Sigmoid colon (tissue), 7 donors: ENCODE measurements around the gene HAAO. TPM values are rescaled to one million over a fixed set of nuclear protein-coding genes. Genes with fewer than 3 reads are reported as not detected.

ENCODE experiments used
- DNase-seq: peaks from one replicate; pipeline ENCODE4 v3.0.0-alpha.2; 2019
- H3K27ac ChIP-seq, 4 donors: fragments of 200-600 bp; sonication (generic); one replicate each; pipeline ENCODE4 v1.5.1; 2016 to 2019; ENCODE audit warnings: mild to moderate bottlenecking in 1 of 4
- H3K27me3 ChIP-seq, 3 donors: fragments of 200-600 bp; sonication (generic); one replicate each; pipeline ENCODE4 v1.5.1; 2019; ENCODE audit warnings: mild to moderate bottlenecking in 1 of 3
- H3K36me3 ChIP-seq, 4 donors: fragments of 200-600 bp; sonication (generic); one replicate each; pipeline ENCODE4 v1.5.1; 2016 to 2019
- H3K4me1 ChIP-seq, 4 donors: fragments of 200-600 bp; sonication (generic); one replicate each; pipeline ENCODE4 v1.5.1; 2017 to 2019
- H3K4me3 ChIP-seq, 4 donors: fragments of 200-600 bp; sonication (generic); one replicate each; pipeline ENCODE4 v1.5.1; 2017 to 2019; ENCODE audit warnings: mild to moderate bottlenecking in 2 of 4, moderate library complexity in 1 of 4
- H3K9me3 ChIP-seq, 4 donors: fragments of 200-600 bp in 3 of 4; sonication (generic) in 3 of 4; one replicate each; pipeline versions ENCODE4 v1.5.1 to v1.6.1; 2013 to 2019
- EP300 ChIP-seq, 4 donors: sonication (generic); formaldehyde crosslinking; IDR thresholded peaks; one replicate each; pipeline ENCODE4 v1.6.1; 2017; ENCODE audit warnings: antibody characterized with exemption in 4 of 4
- POLR2A ChIP-seq, 2 donors: fragments of 450-650 bp; IDR thresholded peaks; one replicate each; pipeline ENCODE4 v1.6.1; 2016; ENCODE audit warnings: antibody characterized with exemption in 2 of 2, mild to moderate bottlenecking in 2 of 2, moderate library complexity in 2 of 2
- POLR2AphosphoS5 ChIP-seq, 4 donors: sonication (generic); formaldehyde crosslinking; IDR thresholded peaks; one replicate each; pipeline ENCODE4 v1.6.1; 2017; ENCODE audit warnings: antibody characterized with exemption in 4 of 4
- WGBS, 2 donors: extraction: QIAGEN DNeasy Blood & Tissue Kit; methylation state at CpG; one replicate each; pipeline ENCODE4 v1.1.7; 2013; 5-methylcytosine and 5-hydroxymethylcytosine counted together
- intact Hi-C: fragments of 100-400 bp; cut with DNase I; formaldehyde crosslinking; loops from one replicate; pipeline ENCODE4 v1.15.1; 2023
- polyA plus RNA-seq, 3 donors: library from polyadenylated mRNA; stranded (reverse); fragments of 200-250 nt; gene quantifications; one replicate each; pipeline ENCODE4 v1.2.3, GENCODE V29; 2013
- total RNA-seq, 4 donors: library from RNA; depleted of rRNA; stranded (reverse); fragments of >200 nt; gene quantifications; one replicate each; pipeline ENCODE4 v1.1.0, GENCODE V29; 2016
- TF ChIP-seq, protein P1 (sequence below), 4 experiments: fragments of 450-650 bp in 3 of 4; fragments of 200-600 bp in 1 of 4; IDR thresholded peaks; one replicate each; pipeline ENCODE4 v1.5.1; 2016 to 2019; ENCODE audit warnings: antibody characterized with exemption in 4 of 4, mild to moderate bottlenecking in 3 of 4, moderate library complexity in 2 of 4
- donor health status: healthy with polysubstance abuse.
- donor health status: Bipolar disorder and iron deficiency.
- donor health status: healthy.

The HAAO gene
- total and polyA plus RNA-seq, 7 donors = 2.5 to 37.9 (median 5.6) TPM

DNA sequence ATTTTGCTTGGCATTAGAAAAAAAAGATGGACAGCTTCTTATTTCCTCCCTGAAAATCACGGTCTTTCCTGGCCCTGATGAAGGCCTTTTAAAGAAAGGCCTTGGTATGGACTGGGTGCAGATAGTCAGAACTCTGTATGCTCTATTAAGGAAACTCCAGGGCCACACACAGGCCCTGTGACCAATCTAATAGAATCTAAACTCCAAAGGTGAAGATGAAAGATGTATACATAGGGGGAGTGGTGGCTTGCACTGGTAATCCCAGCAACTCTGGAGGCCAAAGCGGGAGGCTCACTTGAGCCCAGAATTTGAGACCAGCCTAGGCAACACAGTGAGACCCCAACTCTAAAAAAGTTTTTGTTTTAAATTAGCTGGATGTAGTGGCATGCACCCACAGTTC, 65.7 kb downstream of the HAAO start:
- no peak for DNase-seq
- no peak for TF ChIP-seq POLR2AphosphoS5 (IDR thresholded peaks at IDR 0.05)
- TF ChIP-seq EP300 (IDR thresholded peaks at IDR 0.05) = no peak
- TF ChIP-seq, protein P1, sequence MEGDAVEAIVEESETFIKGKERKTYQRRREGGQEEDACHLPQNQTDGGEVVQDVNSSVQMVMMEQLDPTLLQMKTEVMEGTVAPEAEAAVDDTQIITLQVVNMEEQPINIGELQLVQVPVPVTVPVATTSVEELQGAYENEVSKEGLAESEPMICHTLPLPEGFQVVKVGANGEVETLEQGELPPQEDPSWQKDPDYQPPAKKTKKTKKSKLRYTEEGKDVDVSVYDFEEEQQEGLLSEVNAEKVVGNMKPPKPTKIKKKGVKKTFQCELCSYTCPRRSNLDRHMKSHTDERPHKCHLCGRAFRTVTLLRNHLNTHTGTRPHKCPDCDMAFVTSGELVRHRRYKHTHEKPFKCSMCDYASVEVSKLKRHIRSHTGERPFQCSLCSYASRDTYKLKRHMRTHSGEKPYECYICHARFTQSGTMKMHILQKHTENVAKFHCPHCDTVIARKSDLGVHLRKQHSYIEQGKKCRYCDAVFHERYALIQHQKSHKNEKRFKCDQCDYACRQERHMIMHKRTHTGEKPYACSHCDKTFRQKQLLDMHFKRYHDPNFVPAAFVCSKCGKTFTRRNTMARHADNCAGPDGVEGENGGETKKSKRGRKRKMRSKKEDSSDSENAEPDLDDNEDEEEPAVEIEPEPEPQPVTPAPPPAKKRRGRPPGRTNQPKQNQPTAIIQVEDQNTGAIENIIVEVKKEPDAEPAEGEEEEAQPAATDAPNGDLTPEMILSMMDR (IDR thresholded peaks at IDR 0.05) = no peak
- TF ChIP-seq POLR2A (IDR thresholded peaks at IDR 0.05) = no peak
- Histone ChIP-seq H3K4me1 (peaks cover 0 to 18% (median 17%) of the 10 kb centered on the region in 4 donors), H3K27me3 (no peaks in the 10 kb centered on the region), H3K36me3 (peaks cover 0 to 10% (median 0%) of the 10 kb centered on the region in 4 donors), H3K27ac (no peak overlapping the region), H3K9me3 (no peaks in the 10 kb centered on the region), H3K4me3 (no peak overlapping the region)
- 95 to 97% methylated on average over 2 of the region's 2 CpGs for WGBS, 2 donors
- intact Hi-C loops = no loop called here

DNA sequence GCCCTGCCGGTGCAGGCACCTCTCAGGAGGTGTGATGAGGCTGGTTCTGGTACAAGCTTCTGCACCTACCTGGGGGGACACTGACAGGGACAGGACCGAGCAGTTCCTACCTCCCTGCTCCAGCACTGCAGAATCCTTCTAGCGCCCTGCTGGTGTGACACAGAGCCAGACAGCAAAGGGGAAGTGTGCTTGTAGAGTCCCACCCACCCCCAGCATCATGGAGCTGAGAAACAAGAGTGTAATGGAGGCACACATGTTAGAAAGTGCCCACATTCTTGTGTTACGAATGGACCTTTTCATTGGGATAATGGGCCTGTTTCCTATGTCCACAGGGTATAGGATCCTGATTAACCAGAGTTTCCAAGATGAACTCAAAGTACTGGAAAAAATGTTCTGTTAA, 66.7 kb downstream of the HAAO start:
- no peak overlapping the region for H3K4me3 ChIP-seq
- peaks cover 0 to 18% (median 17%) of the 10 kb centered on the region in 4 donors for H3K4me1 ChIP-seq
- H3K27me3 ChIP-seq = no peaks in the 10 kb centered on the region
- H3K9me3 ChIP-seq = no peaks in the 10 kb centered on the region
- intact Hi-C loops = no loop called here
- peaks cover 0 to 10% (median 0%) of the 10 kb centered on the region in 4 donors for H3K36me3 ChIP-seq
- WGBS, 2 donors = 81 to 91% methylated on average over 4 of the region's 4 CpGs
- H3K27ac ChIP-seq = no peak overlapping the region
- DNase-seq = no peak
- TF ChIP-seq, protein P1 (IDR thresholded peaks at IDR 0.05) = no peak
- TF ChIP-seq POLR2A (IDR thresholded peaks at IDR 0.05) = no peak
- TF ChIP-seq EP300 (IDR thresholded peaks at IDR 0.05) = no peak
- no peak for TF ChIP-seq POLR2AphosphoS5 (IDR thresholded peaks at IDR 0.05)

DNA sequence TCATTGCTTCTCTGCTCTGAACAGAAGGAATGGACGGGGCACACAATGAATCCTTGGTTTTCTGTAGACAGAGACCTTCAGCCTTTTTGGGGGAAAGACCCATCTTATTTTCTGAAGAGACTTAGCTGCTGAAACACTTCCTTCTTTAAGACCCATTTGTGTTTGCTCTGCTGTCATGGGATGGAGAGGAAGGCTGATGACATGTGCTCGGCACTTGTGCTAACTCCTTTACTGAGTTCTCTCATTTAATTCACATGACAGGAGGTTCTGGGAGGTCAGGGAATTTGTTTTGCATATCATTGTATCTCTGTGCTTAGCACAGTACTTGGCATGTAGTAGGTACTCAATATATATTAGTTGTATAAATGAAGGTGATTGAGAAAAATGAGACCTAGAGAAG, 67.5 kb downstream of the HAAO start:
- no peaks in the 10 kb centered on the region for H3K9me3 ChIP-seq
- whole genome bisulfite sequencing, 2 donors = 87 to 90% methylated on average over 2 of the region's 2 CpGs
- H3K36me3 ChIP-seq = peaks cover 0 to 10% (median 0%) of the 10 kb centered on the region in 4 donors
- intact Hi-C loops = no loop called here
- no peaks in the 10 kb centered on the region for H3K27me3 ChIP-seq
- H3K27ac ChIP-seq = no peak overlapping the region
- no peak for TF ChIP-seq POLR2AphosphoS5 (IDR thresholded peaks at IDR 0.05)
- no peak for TF ChIP-seq EP300 (IDR thresholded peaks at IDR 0.05)
- TF ChIP-seq POLR2A (IDR thresholded peaks at IDR 0.05) = no peak
- H3K4me3 ChIP-seq = no peak overlapping the region
- peaks cover 0 to 18% (median 17%) of the 10 kb centered on the region in 4 donors for H3K4me1 ChIP-seq
- DNase-seq = no peak

DNA sequence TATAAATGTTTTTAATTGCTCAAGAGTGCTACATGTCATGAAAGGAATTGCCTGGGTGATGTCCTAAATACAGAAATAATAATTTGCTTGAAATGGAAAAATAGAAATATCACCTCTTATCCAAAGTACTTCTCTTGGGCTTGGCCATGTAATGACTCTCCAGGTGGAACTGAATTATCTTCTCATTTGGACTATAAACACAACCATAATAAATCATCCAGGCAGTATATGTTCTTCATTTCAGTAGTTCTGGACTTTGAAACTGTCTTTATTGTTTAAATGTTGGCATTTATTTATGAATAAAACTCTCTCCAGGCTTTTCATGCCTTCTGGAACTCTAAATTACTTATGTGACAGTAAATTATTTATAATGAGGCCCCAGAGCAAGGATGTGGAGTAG, 68.9 kb downstream of the HAAO start:
- peaks cover 0 to 10% (median 0%) of the 10 kb centered on the region in 4 donors for H3K36me3 ChIP-seq
- no peak for DNase-seq
- no peaks in the 10 kb centered on the region for H3K9me3 ChIP-seq
- TF ChIP-seq EP300 (IDR thresholded peaks at IDR 0.05) = no peak
- peak in 2 of 4 donors; percentile 20 to 47 for TF ChIP-seq POLR2AphosphoS5 (IDR thresholded peaks at IDR 0.05)
- H3K4me3 ChIP-seq = no peak overlapping the region
- intact Hi-C loops = no loop called here
- H3K27me3 ChIP-seq = no peaks in the 10 kb centered on the region
- peaks cover 0 to 18% (median 17%) of the 10 kb centered on the region in 4 donors for H3K4me1 ChIP-seq
- no peak overlapping the region for H3K27ac ChIP-seq

DNA sequence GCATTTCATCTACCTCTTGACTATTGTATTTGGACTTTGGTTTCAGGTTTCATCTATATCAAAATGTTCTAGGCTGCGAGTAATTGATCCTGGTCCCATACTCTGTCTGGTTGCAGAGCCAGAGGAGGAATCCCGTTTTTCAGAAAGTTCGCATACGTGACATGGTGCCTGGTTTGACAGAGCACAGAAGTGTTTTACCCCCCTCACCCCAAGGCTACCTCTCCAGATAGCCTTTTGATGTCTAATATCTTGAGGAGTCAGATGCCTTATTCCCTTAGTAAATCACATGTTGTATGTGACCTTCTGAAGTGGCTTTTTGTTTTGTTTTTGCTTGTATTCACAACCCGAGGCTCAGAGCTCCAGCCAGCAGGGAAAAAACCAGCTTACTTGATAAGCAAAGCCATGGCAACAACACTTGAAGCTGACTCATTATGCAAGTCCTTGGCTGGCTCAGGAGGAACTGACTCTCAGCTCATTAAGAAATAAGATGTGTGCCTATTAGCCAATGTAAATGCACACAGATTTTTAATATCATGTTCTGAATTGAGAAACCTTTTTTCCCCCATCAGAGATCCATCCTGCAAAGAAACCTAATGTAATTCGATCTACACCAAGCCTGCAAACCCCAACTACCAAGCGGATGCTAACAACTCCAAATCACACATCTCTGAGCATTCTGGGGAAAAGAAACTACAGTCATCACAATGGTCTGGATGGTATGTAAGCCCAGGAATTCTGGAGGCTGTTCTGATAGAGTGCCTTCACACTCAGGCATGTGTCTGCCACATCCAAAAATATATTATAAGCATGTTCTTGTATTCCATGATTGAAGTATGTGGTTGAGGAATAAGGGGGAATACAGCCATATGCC, 69.8 kb downstream of the HAAO start:
- Histone ChIP-seq H3K36me3 (peaks cover 0 to 10% (median 0%) of the 10 kb centered on the region in 4 donors), H3K27me3 (no peaks in the 10 kb centered on the region), H3K4me1 (peaks cover 0 to 18% (median 17%) of the 10 kb centered on the region in 4 donors), H3K27ac (no peak overlapping the region), H3K9me3 (no peaks in the 10 kb centered on the region), H3K4me3 (no peak overlapping the region)
- WGBS, 2 donors = 67 to 71% methylated on average over 7 of the region's 7 CpGs
- no peak for TF ChIP-seq POLR2A (IDR thresholded peaks at IDR 0.05)
- peak in 1 of 4 donors; percentile 36 for TF ChIP-seq POLR2AphosphoS5 (IDR thresholded peaks at IDR 0.05)
- TF ChIP-seq, protein P1 (IDR thresholded peaks at IDR 0.05) = no peak
- DNase-seq = peak; percentile 71
- intact Hi-C loops = no loop called here
